OCI-LY7 (cell line): ENCODE measurements around the gene CYP27C1. TPM values are rescaled to one million over a fixed set of nuclear protein-coding genes. Genes with fewer than 3 reads are reported as not detected.
"Not testable (repeated sequence)": the region's sequence is repeated elsewhere in the genome, so short reads cannot be mapped to it uniquely, and the experiment has no call there.

Experiments
- BruUV-seq: library from RNA; stranded (reverse); fragments of 400-500 nt; replicated peaks from 2 replicates; lab custom pipeline; 2021; lab: Mats Ljungman, UMichigan
- CTCF ChIA-PET: fragments of 300-600 bp; sonication (Branson Sonifier 250); formaldehyde crosslinking; loops from one replicate; lab custom pipeline; 2022; ENCODE audit warnings: antibody characterized with exemption; ENCODE audit not compliant: unreplicated experiment; lab: Charles Lee
- POLR2A ChIA-PET: fragments of 300-600 bp; sonication (Branson Sonifier 250); formaldehyde crosslinking; loops from one replicate; lab custom pipeline; 2022; ENCODE audit warnings: antibody characterized with exemption; lab: Charles Lee
- DNase-seq: peaks from one replicate; pipeline ENCODE4 v3.0.0-alpha.2; 2015; ENCODE audit warnings: low spot score
- H2AFZ ChIP-seq: fragments of 200-600 bp; sonication (generic), shearing (Covaris generic); 2 replicates; pipeline ENCODE4 v1.6.1; 2014; ENCODE audit warnings: mild to moderate bottlenecking, antibody characterized with exemption, low read length, moderate library complexity
- H3K27ac ChIP-seq: fragments of 200-600 bp; sonication (generic); 2 replicates; pipeline ENCODE4 v1.5.1; 2014; ENCODE audit warnings: mixed run types, low read depth, mild to moderate bottlenecking, moderate library complexity, low read length, inconsistent platforms; ENCODE audit not compliant: poor library complexity, severe bottlenecking
- H3K36me3 ChIP-seq: fragments of 200-600 bp; sonication (generic); 2 replicates; pipeline ENCODE4 v1.6.1; 2014; ENCODE audit warnings: mild to moderate bottlenecking, antibody characterized with exemption, low read length, moderate library complexity, mixed read lengths; ENCODE audit not compliant: insufficient read depth
- H3K4me1 ChIP-seq: fragments of 200-600 bp; sonication (generic); 2 replicates; pipeline ENCODE4 v1.5.1; 2014; ENCODE audit warnings: mild to moderate bottlenecking, low read length; ENCODE audit not compliant: insufficient read depth, poor library complexity, severe bottlenecking
- H3K4me2 ChIP-seq: fragments of 200-600 bp; sonication (generic); 2 replicates; pipeline ENCODE4 v1.6.1; 2014; ENCODE audit warnings: mild to moderate bottlenecking, low read length
- H3K4me3 ChIP-seq: fragments of 200-600 bp; sonication (generic); 2 replicates; pipeline ENCODE4 v1.5.1; 2014; ENCODE audit warnings: mild to moderate bottlenecking, low read depth, low read length; ENCODE audit not compliant: poor library complexity, severe bottlenecking
- H3K79me2 ChIP-seq: fragments of 200-600 bp; sonication (generic); 2 replicates; pipeline ENCODE4 v1.6.1; 2016; ENCODE audit warnings: low read depth, mild to moderate bottlenecking, low read length, moderate library complexity, mixed read lengths; ENCODE audit not compliant: insufficient read depth
- H3K9me2 ChIP-seq: fragments of 200-600 bp; sonication (generic); 2 replicates; pipeline ENCODE4 v1.6.1; 2016; ENCODE audit warnings: mild to moderate bottlenecking, low read length, mixed read lengths; ENCODE audit not compliant: insufficient read depth
- H3K9me3 ChIP-seq: fragments of 200-600 bp; sonication (generic); 2 replicates; pipeline ENCODE4 v1.6.1; 2014; ENCODE audit warnings: mild to moderate bottlenecking, mixed run types, low read length, mixed read lengths
- H4K20me1 ChIP-seq: fragments of 200-600 bp; sonication (generic); 2 replicates; pipeline ENCODE4 v1.6.1; 2014; ENCODE audit warnings: mild to moderate bottlenecking, antibody characterized with exemption, low read length, moderate library complexity, mixed read lengths; ENCODE audit not compliant: insufficient read depth
- EZH2phosphoT487 ChIP-seq: fragments of 200-600 bp; sonication (generic); IDR thresholded peaks from 2 replicates; pipeline ENCODE4 v1.6.1; 2018; ENCODE audit warnings: low read depth, borderline replicate concordance, mild to moderate bottlenecking, mixed run types, antibody characterized with exemption, low read length, moderate library complexity, mixed read lengths
- intact Hi-C: fragments of 100-400 bp; cut with micrococcal nuclease; formaldehyde crosslinking; loops from one replicate; pipeline ENCODE4 v1.10.0; 2022; ENCODE audit not compliant: unreplicated experiment
- total RNA-seq, 2 experiments: library from RNA; depleted of rRNA in 1 of 2; stranded (reverse); fragments of >200 nt in 1 of 2; shearing (Covaris generic) in 1 of 2; gene quantifications; 2 replicates each; pipeline ENCODE4 v1.2.3, GENCODE V29; 2014 to 2022
- TF ChIP-seq, protein P1 (sequence below): fragments of 200-600 bp; sonication (generic); conservative IDR thresholded peaks from 2 replicates; pipeline ENCODE4 v1.5.1; 2014; ENCODE audit warnings: mild to moderate bottlenecking, antibody characterized with exemption, low read length, moderate library complexity, mixed read lengths

Gene CYP27C1
- total RNA-seq, 2 experiments from 2014 or later = not detected

DNA sequence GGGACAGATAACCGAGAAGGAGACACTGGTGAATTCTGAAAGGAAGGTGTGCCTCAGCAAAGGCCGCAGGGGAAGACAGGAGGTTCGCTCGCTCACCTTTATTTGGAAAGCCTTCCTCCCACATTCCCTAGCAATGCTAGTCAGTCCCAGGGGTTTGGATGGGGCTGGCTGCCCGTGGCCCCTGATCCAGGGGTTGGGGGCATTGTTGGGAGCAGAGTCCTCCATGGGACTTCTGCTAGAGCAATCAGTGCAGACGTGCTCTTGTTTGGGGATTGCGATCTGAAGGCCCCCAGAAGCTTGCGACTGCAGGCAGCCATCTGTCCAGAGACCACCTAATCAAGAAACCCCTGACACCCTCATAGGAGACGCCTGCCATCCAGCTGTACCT is 6.0 kb upstream of the CYP27C1 start:
- Histone ChIP-seq H3K27ac (no peak overlapping the region), H2AFZ (no peak overlapping the region), H3K4me2 (no peak overlapping the region), H4K20me1 (no peaks in the 10 kb centered on the region), H3K9me2 (no peaks in the 10 kb centered on the region), H3K9me3 (no peaks in the 10 kb centered on the region), H3K4me1 (no peaks in the 10 kb centered on the region), H3K36me3 (no peaks in the 10 kb centered on the region), H3K79me2 (no peaks in the 10 kb centered on the region), H3K4me3 (no peak overlapping the region)
- ChIA-PET CTCF (no interaction called here), POLR2A (no interaction called here)
- no TSS peak for BruUV-seq
- intact Hi-C loops = no loop called here
- TF ChIP-seq, protein P1, sequence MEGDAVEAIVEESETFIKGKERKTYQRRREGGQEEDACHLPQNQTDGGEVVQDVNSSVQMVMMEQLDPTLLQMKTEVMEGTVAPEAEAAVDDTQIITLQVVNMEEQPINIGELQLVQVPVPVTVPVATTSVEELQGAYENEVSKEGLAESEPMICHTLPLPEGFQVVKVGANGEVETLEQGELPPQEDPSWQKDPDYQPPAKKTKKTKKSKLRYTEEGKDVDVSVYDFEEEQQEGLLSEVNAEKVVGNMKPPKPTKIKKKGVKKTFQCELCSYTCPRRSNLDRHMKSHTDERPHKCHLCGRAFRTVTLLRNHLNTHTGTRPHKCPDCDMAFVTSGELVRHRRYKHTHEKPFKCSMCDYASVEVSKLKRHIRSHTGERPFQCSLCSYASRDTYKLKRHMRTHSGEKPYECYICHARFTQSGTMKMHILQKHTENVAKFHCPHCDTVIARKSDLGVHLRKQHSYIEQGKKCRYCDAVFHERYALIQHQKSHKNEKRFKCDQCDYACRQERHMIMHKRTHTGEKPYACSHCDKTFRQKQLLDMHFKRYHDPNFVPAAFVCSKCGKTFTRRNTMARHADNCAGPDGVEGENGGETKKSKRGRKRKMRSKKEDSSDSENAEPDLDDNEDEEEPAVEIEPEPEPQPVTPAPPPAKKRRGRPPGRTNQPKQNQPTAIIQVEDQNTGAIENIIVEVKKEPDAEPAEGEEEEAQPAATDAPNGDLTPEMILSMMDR = no peak
- no peak for TF ChIP-seq EZH2phosphoT487
- no peak for DNase-seq

DNA sequence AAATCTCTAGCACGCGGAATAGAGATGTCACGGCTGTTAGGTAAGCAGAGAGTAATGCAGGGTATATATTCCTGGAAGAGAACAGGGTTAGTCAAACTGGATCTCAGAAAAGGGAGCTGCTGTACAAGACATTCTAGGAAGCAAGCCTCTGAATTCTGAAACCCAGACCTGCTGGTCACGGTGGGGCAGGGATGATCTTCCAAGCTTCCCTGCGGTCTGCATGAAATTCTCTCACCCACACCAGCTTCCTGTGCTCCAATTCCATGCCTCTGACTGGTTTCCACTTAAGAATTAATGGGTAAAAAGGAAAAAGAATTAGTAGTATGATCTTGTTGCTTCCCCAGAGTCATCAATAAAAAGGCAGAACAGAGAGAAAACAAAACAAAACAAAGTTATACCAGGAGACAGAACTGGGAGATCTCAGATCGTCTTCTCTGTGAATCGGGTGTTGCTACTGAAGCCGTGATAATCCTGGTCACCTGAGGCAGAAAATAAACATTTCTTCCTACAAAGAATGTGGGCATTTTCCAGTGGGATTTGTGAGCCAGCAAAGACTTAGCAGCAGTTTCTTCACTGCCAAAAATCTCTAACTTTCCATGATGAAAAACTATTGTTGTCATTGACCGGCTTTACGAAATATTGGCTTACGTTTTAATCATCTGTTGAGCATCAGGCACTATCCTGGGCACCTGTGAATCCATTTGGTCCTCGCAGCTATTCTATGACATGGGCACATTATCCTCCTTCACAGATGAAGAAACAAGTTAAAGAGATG is 5.3 kb upstream of the CYP27C1 start:
- no peaks in the 10 kb centered on the region for H3K9me2 ChIP-seq
- no peaks in the 10 kb centered on the region for H3K9me3 ChIP-seq
- H3K4me3 ChIP-seq = no peak overlapping the region
- intact Hi-C loops = no loop called here
- H3K79me2 ChIP-seq = no peaks in the 10 kb centered on the region
- no peaks in the 10 kb centered on the region for H3K36me3 ChIP-seq
- no peaks in the 10 kb centered on the region for H3K4me1 ChIP-seq
- ChIA-PET CTCF (no interaction called here), POLR2A (no interaction called here)
- H3K4me2 ChIP-seq = no peak overlapping the region
- no peak for DNase-seq
- H3K27ac ChIP-seq = no peak overlapping the region
- no peak for TF ChIP-seq EZH2phosphoT487
- TF ChIP-seq, protein P1 = no peak
- BruUV-seq = no TSS peak
- H4K20me1 ChIP-seq = no peaks in the 10 kb centered on the region
- H2AFZ ChIP-seq = no peak overlapping the region

DNA sequence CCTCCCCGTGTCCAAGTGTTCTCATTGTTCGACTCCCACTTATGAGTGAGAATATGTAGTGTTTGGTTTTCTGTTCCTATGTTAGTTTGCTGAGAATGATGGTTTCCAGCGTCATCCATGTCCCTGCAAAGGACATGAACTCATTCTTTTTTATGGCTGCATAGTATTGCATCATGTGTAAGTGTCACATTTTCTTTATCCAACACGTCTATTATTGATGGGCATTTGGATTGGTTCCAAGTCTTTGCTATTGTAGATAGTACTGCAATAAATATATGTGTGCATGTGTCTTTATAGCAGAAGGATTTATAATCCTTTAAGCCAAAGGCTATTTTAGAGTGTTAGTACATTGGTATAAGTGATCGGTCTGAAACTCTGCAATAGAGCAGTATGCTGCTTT is 4.0 kb upstream of the CYP27C1 start:
- H3K27ac ChIP-seq, intact Hi-C loops, H4K20me1 ChIP-seq, BruUV-seq, DNase-seq, H3K9me3 ChIP-seq, POLR2A ChIA-PET, H3K9me2 ChIP-seq, H3K79me2 ChIP-seq, H3K36me3 ChIP-seq, H2AFZ ChIP-seq, H3K4me2 ChIP-seq, H3K4me1 ChIP-seq, H3K4me3 ChIP-seq, CTCF ChIA-PET: not testable (repeated sequence)
